ENCODE measurements around the gene VPS50. TPM values are rescaled to one million over a fixed set of nuclear protein-coding genes. Genes with fewer than 3 reads are reported as not detected.

The VPS50 gene, protein sequence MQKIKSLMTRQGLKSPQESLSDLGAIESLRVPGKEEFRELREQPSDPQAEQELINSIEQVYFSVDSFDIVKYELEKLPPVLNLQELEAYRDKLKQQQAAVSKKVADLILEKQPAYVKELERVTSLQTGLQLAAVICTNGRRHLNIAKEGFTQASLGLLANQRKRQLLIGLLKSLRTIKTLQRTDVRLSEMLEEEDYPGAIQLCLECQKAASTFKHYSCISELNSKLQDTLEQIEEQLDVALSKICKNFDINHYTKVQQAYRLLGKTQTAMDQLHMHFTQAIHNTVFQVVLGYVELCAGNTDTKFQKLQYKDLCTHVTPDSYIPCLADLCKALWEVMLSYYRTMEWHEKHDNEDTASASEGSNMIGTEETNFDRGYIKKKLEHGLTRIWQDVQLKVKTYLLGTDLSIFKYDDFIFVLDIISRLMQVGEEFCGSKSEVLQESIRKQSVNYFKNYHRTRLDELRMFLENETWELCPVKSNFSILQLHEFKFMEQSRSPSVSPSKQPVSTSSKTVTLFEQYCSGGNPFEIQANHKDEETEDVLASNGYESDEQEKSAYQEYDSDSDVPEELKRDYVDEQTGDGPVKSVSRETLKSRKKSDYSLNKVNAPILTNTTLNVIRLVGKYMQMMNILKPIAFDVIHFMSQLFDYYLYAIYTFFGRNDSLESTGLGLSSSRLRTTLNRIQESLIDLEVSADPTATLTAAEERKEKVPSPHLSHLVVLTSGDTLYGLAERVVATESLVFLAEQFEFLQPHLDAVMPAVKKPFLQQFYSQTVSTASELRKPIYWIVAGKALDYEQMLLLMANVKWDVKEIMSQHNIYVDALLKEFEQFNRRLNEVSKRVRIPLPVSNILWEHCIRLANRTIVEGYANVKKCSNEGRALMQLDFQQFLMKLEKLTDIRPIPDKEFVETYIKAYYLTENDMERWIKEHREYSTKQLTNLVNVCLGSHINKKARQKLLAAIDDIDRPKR
- total RNA-seq = 27.9 and 34.0 TPM in 2 replicates

DNA sequence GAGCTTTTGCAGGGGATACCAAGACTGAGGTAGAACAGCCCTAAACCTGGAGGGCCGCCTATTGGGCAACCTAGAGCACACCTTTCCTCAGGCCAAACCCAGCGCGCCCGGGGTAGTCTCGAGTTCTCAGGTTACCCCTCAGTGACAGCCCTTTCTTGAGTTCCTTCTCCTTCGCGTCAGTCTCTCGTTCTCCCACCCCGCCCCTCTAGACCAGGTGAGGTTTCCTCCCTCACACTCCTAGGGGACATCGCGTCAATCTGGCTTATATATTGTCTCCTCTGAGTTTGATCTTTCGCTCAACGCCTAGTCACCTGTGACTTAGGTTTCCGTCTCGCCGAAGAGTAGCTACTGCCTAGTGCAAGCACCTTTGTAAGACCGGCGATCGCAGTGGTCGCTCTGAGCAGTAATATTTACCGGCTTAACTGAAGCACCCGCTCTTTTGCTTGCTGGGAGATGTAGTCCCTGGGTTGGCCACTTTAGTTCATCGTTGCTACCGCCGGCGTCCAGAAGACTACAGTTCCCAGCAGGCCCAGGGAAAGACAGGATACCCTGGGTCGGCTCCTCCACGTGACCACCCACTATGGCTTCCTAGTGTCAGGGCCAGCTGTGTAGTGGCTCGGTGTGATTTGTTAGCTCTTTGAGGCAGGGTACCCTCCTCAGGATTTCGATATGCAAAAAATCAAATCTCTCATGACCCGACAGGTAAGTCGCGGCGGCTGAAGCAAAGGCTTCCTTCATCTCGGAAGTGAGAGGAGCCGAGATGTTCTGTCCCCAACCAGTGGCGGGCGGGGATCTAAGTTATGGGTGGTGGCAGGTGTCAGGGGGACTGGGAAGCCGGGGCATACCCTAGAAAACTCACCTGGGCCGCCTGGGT is at the start of gene VPS50:
Gene VPS50 (plus strand): TSS at position 568 of the 874 bp plus-strand sequence. CDS start 102 bp downstream, at position 670.

DNA sequence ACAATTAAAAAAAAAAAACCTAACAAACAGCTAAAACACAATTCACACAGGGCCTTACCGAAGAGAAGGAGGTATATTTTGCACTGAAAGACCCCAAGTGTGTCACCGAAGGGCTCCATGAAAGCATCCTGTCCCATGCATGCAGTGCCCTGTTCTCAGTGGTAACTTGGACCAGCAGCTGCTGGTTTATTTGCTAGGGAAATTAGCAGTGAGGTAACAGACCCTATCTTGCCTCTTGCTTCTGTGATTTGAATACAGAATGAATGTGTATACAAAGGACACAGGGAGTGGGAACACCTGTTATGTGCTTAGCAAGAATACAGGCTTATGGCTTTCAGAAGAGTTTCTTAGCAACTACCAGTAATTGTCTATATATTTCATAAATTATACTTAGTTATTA is 5.9 kb upstream of the VPS50 start, which contains the start of gene HEPACAM2:
Gene HEPACAM2 (minus strand): TSS at position 160 of the 400 bp plus-strand sequence.

Other genes with a start within 250 kb of the VPS50 start
- 11.0 and 51.4 TPM in 2 replicates for gene SAMD9, start 114.4 kb upstream of the VPS50 start, total RNA-seq
- gene SAMD9L, start 84.0 kb upstream of the VPS50 start, total RNA-seq = 14.3 and 78.0 TPM in 2 replicates
- not detected in 2 replicates for gene HEPACAM2, start 5.9 kb upstream of the VPS50 start, total RNA-seq

Data from epithelial cell of umbilical artery (primary cell).